Measurements from ENCODE around the gene CASR.

DNA sequence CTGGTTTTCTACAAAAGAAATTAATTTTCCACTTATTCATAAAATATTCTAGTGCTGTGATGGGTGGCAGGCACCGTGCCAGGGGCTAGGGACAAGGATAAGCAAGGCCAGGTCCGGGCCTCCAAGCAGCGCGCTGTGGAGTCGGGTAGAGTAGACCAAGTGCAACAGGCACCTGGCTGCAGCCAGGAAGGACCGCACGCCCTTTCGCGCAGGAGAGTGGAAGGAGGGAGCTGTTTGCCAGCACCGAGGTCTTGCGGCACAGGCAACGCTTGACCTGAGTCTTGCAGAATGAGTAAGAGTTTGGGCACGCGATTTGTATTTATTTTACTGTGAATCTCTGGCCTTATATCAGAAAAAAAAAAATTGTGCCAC lies at the start of gene CASR:
- no peak for TF ChIP-seq POLR2A (IDR thresholded peaks at IDR 0.05)
- TF ChIP-seq, protein P1, sequence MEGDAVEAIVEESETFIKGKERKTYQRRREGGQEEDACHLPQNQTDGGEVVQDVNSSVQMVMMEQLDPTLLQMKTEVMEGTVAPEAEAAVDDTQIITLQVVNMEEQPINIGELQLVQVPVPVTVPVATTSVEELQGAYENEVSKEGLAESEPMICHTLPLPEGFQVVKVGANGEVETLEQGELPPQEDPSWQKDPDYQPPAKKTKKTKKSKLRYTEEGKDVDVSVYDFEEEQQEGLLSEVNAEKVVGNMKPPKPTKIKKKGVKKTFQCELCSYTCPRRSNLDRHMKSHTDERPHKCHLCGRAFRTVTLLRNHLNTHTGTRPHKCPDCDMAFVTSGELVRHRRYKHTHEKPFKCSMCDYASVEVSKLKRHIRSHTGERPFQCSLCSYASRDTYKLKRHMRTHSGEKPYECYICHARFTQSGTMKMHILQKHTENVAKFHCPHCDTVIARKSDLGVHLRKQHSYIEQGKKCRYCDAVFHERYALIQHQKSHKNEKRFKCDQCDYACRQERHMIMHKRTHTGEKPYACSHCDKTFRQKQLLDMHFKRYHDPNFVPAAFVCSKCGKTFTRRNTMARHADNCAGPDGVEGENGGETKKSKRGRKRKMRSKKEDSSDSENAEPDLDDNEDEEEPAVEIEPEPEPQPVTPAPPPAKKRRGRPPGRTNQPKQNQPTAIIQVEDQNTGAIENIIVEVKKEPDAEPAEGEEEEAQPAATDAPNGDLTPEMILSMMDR (IDR thresholded peaks at IDR 0.05), result no peak

Measured in heart left ventricle (tissue), 13 donors.